ENCODE results near the gene COL11A2.

DNA sequence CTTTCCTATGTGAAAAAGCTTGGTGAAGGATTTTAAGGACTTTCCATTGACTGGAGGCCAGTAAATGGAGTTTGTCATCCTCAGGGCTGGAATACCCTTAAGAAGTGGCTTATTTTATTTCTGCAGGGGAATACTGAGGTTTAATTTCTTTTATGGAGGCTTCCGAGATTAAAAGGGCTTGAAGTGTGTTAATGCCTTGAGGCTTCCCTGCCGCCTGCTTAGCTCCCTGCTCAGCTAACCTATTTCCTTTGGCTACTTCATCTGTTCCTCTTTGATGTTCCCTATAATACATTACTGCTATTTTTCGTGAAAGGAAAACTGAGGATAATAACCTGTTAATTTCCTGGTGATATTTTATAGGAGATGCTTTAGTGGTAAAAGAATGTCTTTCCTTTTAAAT is 72.3 kb downstream of the COL11A2 start:
- TF ChIP-seq, protein P1, sequence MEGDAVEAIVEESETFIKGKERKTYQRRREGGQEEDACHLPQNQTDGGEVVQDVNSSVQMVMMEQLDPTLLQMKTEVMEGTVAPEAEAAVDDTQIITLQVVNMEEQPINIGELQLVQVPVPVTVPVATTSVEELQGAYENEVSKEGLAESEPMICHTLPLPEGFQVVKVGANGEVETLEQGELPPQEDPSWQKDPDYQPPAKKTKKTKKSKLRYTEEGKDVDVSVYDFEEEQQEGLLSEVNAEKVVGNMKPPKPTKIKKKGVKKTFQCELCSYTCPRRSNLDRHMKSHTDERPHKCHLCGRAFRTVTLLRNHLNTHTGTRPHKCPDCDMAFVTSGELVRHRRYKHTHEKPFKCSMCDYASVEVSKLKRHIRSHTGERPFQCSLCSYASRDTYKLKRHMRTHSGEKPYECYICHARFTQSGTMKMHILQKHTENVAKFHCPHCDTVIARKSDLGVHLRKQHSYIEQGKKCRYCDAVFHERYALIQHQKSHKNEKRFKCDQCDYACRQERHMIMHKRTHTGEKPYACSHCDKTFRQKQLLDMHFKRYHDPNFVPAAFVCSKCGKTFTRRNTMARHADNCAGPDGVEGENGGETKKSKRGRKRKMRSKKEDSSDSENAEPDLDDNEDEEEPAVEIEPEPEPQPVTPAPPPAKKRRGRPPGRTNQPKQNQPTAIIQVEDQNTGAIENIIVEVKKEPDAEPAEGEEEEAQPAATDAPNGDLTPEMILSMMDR (IDR thresholded peaks at IDR 0.05), result no peak
- TF ChIP-seq POLR2A (IDR thresholded peaks at IDR 0.05), result no peak
